ENCODE measurements around the gene PNP. TPM values are rescaled to one million over a fixed set of nuclear protein-coding genes. Genes with fewer than 3 reads are reported as not detected.

PNP gene
- total and polyA plus RNA-seq, 2 donors (not counting 1 experiment from before 2014, with no cell fraction given): 42.0 to 119 TPM

DNA sequence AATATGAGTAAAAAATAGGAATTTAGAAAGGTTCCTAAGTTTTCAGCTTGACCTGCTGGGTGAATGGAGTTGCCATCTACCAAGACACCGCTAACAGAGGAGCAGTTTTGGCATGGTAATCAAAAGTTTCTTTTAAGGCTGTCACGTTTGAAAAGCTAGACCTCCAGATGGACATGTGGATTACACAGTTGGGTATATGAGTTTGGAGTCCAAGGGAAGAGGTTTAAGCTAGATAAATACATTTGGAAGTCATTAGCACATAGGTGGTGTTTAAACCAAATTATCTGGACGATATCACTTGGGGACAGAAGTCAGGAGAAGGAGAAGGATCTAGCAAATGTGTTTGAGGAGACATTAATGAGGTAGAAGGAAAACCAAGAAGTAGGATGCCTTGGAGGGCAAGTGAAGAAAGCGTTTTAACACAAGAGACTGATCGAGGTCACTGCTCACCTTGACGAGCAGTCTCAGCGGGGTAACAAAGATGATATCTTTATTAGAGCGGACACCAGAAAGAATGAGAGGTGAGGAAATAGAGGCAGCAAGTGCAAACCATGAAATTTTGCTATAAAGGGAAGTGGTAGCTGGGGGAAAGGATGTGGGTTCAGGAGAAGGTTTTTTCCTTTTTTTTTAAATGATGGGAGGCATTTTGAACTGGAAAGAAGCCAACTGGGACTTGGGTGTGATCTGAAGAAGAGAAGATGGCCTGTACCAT lies 17.6 kb downstream of the PNP start:
- Histone ChIP-seq H3K27me3 (replicated peaks in 1 of 4; ENCODE audit: control extremely low read depth in 1 of 4, control insufficient read depth in 3 of 4, insufficient read depth in 4 of 4, low read length in 3 of 4) (no peaks in the 10 kb centered on the region), H3K4me1 (ENCODE audit: control insufficient read depth in 2 of 2, insufficient read depth in 2 of 2, low read length in 2 of 2) (peaks cover 50 to 53% of the 10 kb centered on the region in 2 donors), H3K4me2 (replicated peaks; ENCODE audit: low read depth, low read length, poor library complexity, severe bottlenecking) (peak overlapping the region; percentile 23), H3K9ac (ENCODE audit: low read length) (no peak overlapping the region), H3K27ac (ENCODE audit: low read length in 2 of 2) (no peak overlapping the region), H3K79me2 (ENCODE audit: control insufficient read depth, insufficient read depth, low read length) (no peaks in the 10 kb centered on the region), H3K9me3 (ENCODE audit: control extremely low read depth in 1 of 3, control insufficient read depth in 2 of 3, insufficient read depth in 1 of 3, low read length in 2 of 3) (no peaks in the 10 kb centered on the region), H3K36me3 (replicated peaks in 1 of 2; ENCODE audit: control extremely low read depth in 1 of 2, control insufficient read depth in 1 of 2, extremely low read depth in 1 of 2, insufficient read depth in 2 of 2, low read length in 1 of 2) (no peaks in the 10 kb centered on the region), H2AFZ (ENCODE audit: insufficient read depth, low read depth, low read length, poor library complexity, severe bottlenecking) (peak overlapping the region; percentile 26), H4K20me1 (ENCODE audit: control insufficient read depth, insufficient read depth, low read length, poor library complexity, severe bottlenecking) (no peaks in the 10 kb centered on the region), H3K4me3 (ENCODE audit: control extremely low read depth in 1 of 5, extremely low read depth in 1 of 5, insufficient read depth in 1 of 5, low read depth in 2 of 5, low read length in 4 of 5) (no peak overlapping the region)
- Mint-ChIP-seq H3K9me3 (ENCODE audit: insufficient read depth) (no peaks in the 10 kb centered on the region), H3K27me3 (no peaks in the 10 kb centered on the region), H3K27ac (no peak overlapping the region), H3K4me3 (no peak overlapping the region), H3K4me1 (peaks cover 51% of the 10 kb centered on the region)
- 50% methylated on average over 8 of the region's 8 CpGs for WGBS (ENCODE audit: insufficient coverage)
- ATAC-seq (ENCODE audit: low read depth) (no peak), DNase-seq (no peak)
- intact Hi-C loops (cut with micrococcal nuclease): no loop called here
- TF ChIP-seq EZH2 (IDR thresholded peaks at IDR 0.05; ENCODE audit: borderline replicate concordance, insufficient read depth, low read depth, low read length, poor library complexity, severe bottlenecking): no peak
- TF ChIP-seq, protein P1, sequence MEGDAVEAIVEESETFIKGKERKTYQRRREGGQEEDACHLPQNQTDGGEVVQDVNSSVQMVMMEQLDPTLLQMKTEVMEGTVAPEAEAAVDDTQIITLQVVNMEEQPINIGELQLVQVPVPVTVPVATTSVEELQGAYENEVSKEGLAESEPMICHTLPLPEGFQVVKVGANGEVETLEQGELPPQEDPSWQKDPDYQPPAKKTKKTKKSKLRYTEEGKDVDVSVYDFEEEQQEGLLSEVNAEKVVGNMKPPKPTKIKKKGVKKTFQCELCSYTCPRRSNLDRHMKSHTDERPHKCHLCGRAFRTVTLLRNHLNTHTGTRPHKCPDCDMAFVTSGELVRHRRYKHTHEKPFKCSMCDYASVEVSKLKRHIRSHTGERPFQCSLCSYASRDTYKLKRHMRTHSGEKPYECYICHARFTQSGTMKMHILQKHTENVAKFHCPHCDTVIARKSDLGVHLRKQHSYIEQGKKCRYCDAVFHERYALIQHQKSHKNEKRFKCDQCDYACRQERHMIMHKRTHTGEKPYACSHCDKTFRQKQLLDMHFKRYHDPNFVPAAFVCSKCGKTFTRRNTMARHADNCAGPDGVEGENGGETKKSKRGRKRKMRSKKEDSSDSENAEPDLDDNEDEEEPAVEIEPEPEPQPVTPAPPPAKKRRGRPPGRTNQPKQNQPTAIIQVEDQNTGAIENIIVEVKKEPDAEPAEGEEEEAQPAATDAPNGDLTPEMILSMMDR (IDR thresholded peaks at IDR 0.05): no peak
- POLR2A ChIA-PET: no interaction called here
- CTCF ChIA-PET: interaction anchor here (0.6 kb wide), 1 partner anchor 113 kb away, joined by 3 read pairs; no protein-coding TSS in a partner anchor

DNA sequence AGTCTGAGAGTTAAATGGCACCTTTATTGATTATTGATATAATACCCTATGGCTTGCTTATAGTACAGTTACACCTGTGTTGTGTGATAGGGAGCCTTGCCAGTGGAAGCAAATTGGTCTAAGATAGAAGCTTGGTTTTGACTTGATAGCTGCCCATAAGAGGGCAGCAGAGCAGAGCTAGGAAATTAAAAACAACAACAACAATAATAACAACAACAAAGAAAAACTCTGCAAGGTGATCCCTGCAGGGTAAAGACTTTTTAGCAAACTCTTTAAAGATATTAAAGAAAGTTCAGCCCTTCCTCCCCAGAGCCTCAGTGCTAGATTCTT lies 18.2 kb downstream of the PNP start:
- ChIA-PET CTCF (no interaction called here), POLR2A (no interaction called here)
- DNase-seq (no peak), ATAC-seq (ENCODE audit: low read depth) (no peak)
- TF ChIP-seq, protein P1 (IDR thresholded peaks at IDR 0.05): no peak
- no peak for TF ChIP-seq EZH2 (IDR thresholded peaks at IDR 0.05; ENCODE audit: borderline replicate concordance, insufficient read depth, low read depth, low read length, poor library complexity, severe bottlenecking)
- intact Hi-C loops (cut with micrococcal nuclease): no loop called here
- Histone ChIP-seq H3K27me3 (replicated peaks in 1 of 4; ENCODE audit: control extremely low read depth in 1 of 4, control insufficient read depth in 3 of 4, insufficient read depth in 4 of 4, low read length in 3 of 4) (no peaks in the 10 kb centered on the region), H3K4me1 (ENCODE audit: control insufficient read depth in 2 of 2, insufficient read depth in 2 of 2, low read length in 2 of 2) (peaks cover 55 to 58% of the 10 kb centered on the region in 2 donors), H3K27ac (ENCODE audit: low read length in 2 of 2) (no peak overlapping the region), H3K9me3 (ENCODE audit: control extremely low read depth in 1 of 3, control insufficient read depth in 2 of 3, insufficient read depth in 1 of 3, low read length in 2 of 3) (no peaks in the 10 kb centered on the region), H3K79me2 (ENCODE audit: control insufficient read depth, insufficient read depth, low read length) (no peaks in the 10 kb centered on the region), H3K36me3 (replicated peaks in 1 of 2; ENCODE audit: control extremely low read depth in 1 of 2, control insufficient read depth in 1 of 2, extremely low read depth in 1 of 2, insufficient read depth in 2 of 2, low read length in 1 of 2) (no peaks in the 10 kb centered on the region), H3K9ac (ENCODE audit: low read length) (no peak overlapping the region), H4K20me1 (ENCODE audit: control insufficient read depth, insufficient read depth, low read length, poor library complexity, severe bottlenecking) (no peaks in the 10 kb centered on the region), H2AFZ (ENCODE audit: insufficient read depth, low read depth, low read length, poor library complexity, severe bottlenecking) (peak overlapping the region; percentile 26), H3K4me2 (replicated peaks; ENCODE audit: low read depth, low read length, poor library complexity, severe bottlenecking) (peak overlapping the region; percentile 23), H3K4me3 (ENCODE audit: control extremely low read depth in 1 of 5, extremely low read depth in 1 of 5, insufficient read depth in 1 of 5, low read depth in 2 of 5, low read length in 4 of 5) (no peak overlapping the region)
- Mint-ChIP-seq H3K9me3 (ENCODE audit: insufficient read depth) (no peaks in the 10 kb centered on the region), H3K27ac (no peak overlapping the region), H3K27me3 (no peaks in the 10 kb centered on the region), H3K4me3 (no peak overlapping the region), H3K4me1 (peaks cover 56% of the 10 kb centered on the region)

Measured in B cell (primary cell).